ENCODE data around the gene NOL8.

- no peak for TF ChIP-seq POLR2A (IDR thresholded peaks at IDR 0.05)
- TF ChIP-seq, protein P1, sequence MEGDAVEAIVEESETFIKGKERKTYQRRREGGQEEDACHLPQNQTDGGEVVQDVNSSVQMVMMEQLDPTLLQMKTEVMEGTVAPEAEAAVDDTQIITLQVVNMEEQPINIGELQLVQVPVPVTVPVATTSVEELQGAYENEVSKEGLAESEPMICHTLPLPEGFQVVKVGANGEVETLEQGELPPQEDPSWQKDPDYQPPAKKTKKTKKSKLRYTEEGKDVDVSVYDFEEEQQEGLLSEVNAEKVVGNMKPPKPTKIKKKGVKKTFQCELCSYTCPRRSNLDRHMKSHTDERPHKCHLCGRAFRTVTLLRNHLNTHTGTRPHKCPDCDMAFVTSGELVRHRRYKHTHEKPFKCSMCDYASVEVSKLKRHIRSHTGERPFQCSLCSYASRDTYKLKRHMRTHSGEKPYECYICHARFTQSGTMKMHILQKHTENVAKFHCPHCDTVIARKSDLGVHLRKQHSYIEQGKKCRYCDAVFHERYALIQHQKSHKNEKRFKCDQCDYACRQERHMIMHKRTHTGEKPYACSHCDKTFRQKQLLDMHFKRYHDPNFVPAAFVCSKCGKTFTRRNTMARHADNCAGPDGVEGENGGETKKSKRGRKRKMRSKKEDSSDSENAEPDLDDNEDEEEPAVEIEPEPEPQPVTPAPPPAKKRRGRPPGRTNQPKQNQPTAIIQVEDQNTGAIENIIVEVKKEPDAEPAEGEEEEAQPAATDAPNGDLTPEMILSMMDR (IDR thresholded peaks at IDR 0.05): no peak
Measured at GRCh38 chr9:92313624-92314012, 11.5 kb downstream of the NOL8 start.
